OCI-LY1 (cell line): ENCODE measurements around the gene GFER.

Experiments
- H2AFZ ChIP-seq: fragments of 200-600 bp; sonication (generic), shearing (Covaris generic); 2 replicates; pipeline ENCODE4 v1.6.0; 2014; ENCODE audit warnings: antibody characterized with exemption, mild to moderate bottlenecking, low read length
- H3F3A ChIP-seq: fragments of 200-600 bp; sonication (generic), shearing (Covaris generic); 2 replicates; pipeline ENCODE4 v1.6.0; 2014; ENCODE audit warnings: mild to moderate bottlenecking, antibody characterized with exemption, low read length, moderate library complexity; ENCODE audit not compliant: insufficient read depth
- H3K27ac ChIP-seq: fragments of 200-600 bp; sonication (generic); 2 replicates; pipeline ENCODE4 v1.5.1; 2014; ENCODE audit warnings: low read length, mixed run types, mild to moderate bottlenecking, low read depth; ENCODE audit not compliant: poor library complexity, severe bottlenecking
- H3K27me3 ChIP-seq: fragments of 200-600 bp; sonication (generic); 2 replicates; pipeline ENCODE4 v1.6.0; 2014; ENCODE audit warnings: antibody characterized with exemption, mild to moderate bottlenecking, low read length, moderate library complexity; ENCODE audit not compliant: insufficient read depth
- H3K36me3 ChIP-seq: fragments of 200-600 bp; sonication (generic); 2 replicates; pipeline ENCODE4 v1.6.1; 2014; ENCODE audit warnings: mild to moderate bottlenecking, antibody characterized with exemption, low read length, moderate library complexity, mixed read lengths; ENCODE audit not compliant: insufficient read depth
- H3K4me1 ChIP-seq: fragments of 200-600 bp; sonication (generic); 2 replicates; pipeline ENCODE4 v1.5.1; 2014; ENCODE audit warnings: mild to moderate bottlenecking, low read length, moderate library complexity; ENCODE audit not compliant: insufficient read depth, severe bottlenecking
- H3K4me2 ChIP-seq: fragments of 200-600 bp; sonication (generic), shearing (Covaris generic); 2 replicates; pipeline ENCODE4 v1.6.1; 2014; ENCODE audit warnings: low read length
- H3K4me3 ChIP-seq: fragments of 200-600 bp; sonication (generic); 2 replicates; pipeline ENCODE4 v1.5.1; 2014; ENCODE audit warnings: low read length, low read depth, mild to moderate bottlenecking, mixed read lengths; ENCODE audit not compliant: poor library complexity, severe bottlenecking
- H3K79me2 ChIP-seq: fragments of 200-600 bp; shearing (Covaris generic); 2 replicates; pipeline ENCODE4 v1.6.1; 2016; ENCODE audit warnings: mixed run types, low read length, mixed read lengths; ENCODE audit not compliant: insufficient read depth
- H3K9ac ChIP-seq: fragments of 200-600 bp; sonication (generic), shearing (Covaris generic); 2 replicates; pipeline ENCODE4 v1.6.1; 2014; ENCODE audit warnings: mild to moderate bottlenecking, low read length, mixed read lengths
- H3K9me2 ChIP-seq: fragments of 200-600 bp; sonication (generic), shearing (Covaris generic); 2 replicates; pipeline ENCODE4 v1.6.1; 2014; ENCODE audit warnings: low read depth, mild to moderate bottlenecking, low read length, mixed read lengths
- H3K9me3 ChIP-seq: fragments of 200-600 bp; shearing (Covaris generic); 2 replicates; pipeline ENCODE4 v1.6.1; 2014; ENCODE audit warnings: low read length, mixed read lengths
- H4K20me1 ChIP-seq: fragments of 200-600 bp; sonication (generic), shearing (Covaris generic); 2 replicates; pipeline ENCODE4 v1.6.0; 2016; ENCODE audit warnings: mild to moderate bottlenecking, low read length; ENCODE audit not compliant: insufficient read depth
- EZH2 ChIP-seq: fragments of 200-600 bp; sonication (generic), shearing (Covaris generic); IDR thresholded peaks from 2 replicates; pipeline ENCODE4 v1.8.0; 2017; ENCODE audit warnings: borderline replicate concordance, mixed run types, mild to moderate bottlenecking, antibody characterized with exemption, low read length, moderate library complexity, mixed read lengths
- TF ChIP-seq, protein P1 (sequence below): fragments of 200-600 bp; sonication (generic), shearing (Covaris generic); IDR thresholded peaks from 2 replicates; pipeline ENCODE4 v1.5.1; 2017; ENCODE audit warnings: mild to moderate bottlenecking, antibody characterized with exemption, low read length, moderate library complexity, mixed read lengths

The GFER gene

DNA sequence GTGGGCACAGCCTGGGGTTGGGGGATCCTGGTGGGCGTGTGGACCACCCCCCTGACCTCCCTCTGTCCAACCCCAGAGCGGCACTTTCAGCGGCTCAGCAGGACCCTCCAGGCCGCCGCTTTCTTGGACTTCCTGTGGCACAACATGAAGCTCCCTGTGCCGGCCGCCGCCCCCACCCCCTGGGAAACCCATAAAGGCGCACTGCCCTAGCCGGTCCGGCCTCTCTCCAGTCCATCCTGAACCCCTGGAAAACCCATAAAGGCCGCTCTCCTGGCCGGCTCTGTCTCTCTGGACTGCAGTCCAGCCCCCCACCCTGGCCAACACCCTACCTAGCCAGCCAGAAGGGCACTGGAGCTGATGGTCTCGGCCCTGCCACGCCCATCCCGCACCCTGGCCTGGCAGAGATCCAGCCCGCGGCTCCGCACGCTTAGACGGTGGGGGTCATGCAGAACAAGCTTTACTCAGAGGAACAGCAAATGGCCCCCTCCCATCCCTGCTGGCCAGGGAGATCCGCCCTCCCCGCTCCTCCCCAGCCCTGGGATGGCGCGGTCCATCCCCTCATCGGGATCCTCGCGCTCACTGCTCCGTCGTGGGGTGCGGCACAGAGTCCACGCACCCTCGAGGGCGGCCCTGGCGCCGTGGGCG, 5.4 kb upstream of the GFER start:
- Histone ChIP-seq H3K9me2 (no peaks in the 10 kb centered on the region), H3K9me3 (no peaks in the 10 kb centered on the region), H3K4me2 (no peak overlapping the region), H3K36me3 (peaks cover 49% of the 10 kb centered on the region), H4K20me1 (no peaks in the 10 kb centered on the region), H2AFZ (no peak overlapping the region), H3K4me3 (no peak overlapping the region), H3K27ac (no peak overlapping the region), H3K9ac (no peak overlapping the region), H3K27me3 (no peaks in the 10 kb centered on the region; the same call in 1 of the 2 replicates), H3F3A (no peaks in the 10 kb centered on the region), H3K79me2 (no peaks in the 10 kb centered on the region), H3K4me1 (peaks cover 11% of the 10 kb centered on the region)
- TF ChIP-seq, protein P1, sequence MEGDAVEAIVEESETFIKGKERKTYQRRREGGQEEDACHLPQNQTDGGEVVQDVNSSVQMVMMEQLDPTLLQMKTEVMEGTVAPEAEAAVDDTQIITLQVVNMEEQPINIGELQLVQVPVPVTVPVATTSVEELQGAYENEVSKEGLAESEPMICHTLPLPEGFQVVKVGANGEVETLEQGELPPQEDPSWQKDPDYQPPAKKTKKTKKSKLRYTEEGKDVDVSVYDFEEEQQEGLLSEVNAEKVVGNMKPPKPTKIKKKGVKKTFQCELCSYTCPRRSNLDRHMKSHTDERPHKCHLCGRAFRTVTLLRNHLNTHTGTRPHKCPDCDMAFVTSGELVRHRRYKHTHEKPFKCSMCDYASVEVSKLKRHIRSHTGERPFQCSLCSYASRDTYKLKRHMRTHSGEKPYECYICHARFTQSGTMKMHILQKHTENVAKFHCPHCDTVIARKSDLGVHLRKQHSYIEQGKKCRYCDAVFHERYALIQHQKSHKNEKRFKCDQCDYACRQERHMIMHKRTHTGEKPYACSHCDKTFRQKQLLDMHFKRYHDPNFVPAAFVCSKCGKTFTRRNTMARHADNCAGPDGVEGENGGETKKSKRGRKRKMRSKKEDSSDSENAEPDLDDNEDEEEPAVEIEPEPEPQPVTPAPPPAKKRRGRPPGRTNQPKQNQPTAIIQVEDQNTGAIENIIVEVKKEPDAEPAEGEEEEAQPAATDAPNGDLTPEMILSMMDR, result no peak
- TF ChIP-seq EZH2, result no peak

DNA sequence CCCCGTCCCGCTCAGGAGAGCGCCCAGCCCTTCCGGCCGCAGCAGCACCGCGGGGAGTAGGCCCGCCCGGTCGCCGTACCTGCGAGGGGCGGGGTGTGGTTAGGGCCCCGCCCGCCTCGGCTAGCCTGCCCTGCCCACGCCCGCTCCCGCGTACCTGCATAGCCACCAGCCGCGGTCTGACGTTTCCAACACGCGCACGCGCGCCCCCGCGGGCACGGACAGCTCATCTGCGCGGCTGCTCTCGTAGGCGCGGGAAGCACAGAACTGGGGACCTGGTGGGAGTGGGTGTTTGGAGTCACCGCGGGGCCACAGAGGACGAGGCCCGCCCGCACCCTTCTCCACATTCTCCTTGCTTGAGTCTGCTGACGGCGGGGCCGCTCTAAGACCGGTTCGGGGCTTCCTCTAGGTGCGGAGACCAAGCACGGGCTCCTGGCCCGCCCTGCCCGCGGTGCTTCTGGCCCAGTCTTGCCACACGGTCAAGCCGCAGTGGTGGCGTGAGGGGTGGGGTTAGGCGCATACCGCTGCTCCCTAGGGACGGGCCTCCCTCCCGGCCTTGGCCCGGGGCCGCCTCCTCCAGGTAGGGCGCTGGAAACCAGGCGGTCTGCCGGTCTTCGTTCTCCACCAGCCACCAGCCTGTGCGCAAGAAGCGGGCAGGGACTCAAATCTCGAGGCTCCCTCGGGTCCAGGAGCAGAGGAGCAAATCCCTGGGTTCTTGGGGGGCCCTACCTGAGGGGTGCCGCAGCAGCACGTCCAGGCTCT, 4.5 kb upstream of the GFER start:
- no peak overlapping the region for H3K9ac ChIP-seq
- no peaks in the 10 kb centered on the region; the same call in 1 of the 2 replicates for H3K27me3 ChIP-seq
- H3K9me2 ChIP-seq, result no peaks in the 10 kb centered on the region
- H3K9me3 ChIP-seq, result no peaks in the 10 kb centered on the region
- no peak overlapping the region for H2AFZ ChIP-seq
- H3K36me3 ChIP-seq, result peaks cover 45% of the 10 kb centered on the region
- H3K27ac ChIP-seq, result no peak overlapping the region
- peaks cover 12% of the 10 kb centered on the region for H3K4me1 ChIP-seq
- no peak overlapping the region for H3K4me2 ChIP-seq
- no peak for TF ChIP-seq EZH2
- TF ChIP-seq, protein P1, result no peak
- no peak overlapping the region for H3K4me3 ChIP-seq
- H4K20me1 ChIP-seq, result no peaks in the 10 kb centered on the region
- H3F3A ChIP-seq, result no peaks in the 10 kb centered on the region
- H3K79me2 ChIP-seq, result no peaks in the 10 kb centered on the region

DNA sequence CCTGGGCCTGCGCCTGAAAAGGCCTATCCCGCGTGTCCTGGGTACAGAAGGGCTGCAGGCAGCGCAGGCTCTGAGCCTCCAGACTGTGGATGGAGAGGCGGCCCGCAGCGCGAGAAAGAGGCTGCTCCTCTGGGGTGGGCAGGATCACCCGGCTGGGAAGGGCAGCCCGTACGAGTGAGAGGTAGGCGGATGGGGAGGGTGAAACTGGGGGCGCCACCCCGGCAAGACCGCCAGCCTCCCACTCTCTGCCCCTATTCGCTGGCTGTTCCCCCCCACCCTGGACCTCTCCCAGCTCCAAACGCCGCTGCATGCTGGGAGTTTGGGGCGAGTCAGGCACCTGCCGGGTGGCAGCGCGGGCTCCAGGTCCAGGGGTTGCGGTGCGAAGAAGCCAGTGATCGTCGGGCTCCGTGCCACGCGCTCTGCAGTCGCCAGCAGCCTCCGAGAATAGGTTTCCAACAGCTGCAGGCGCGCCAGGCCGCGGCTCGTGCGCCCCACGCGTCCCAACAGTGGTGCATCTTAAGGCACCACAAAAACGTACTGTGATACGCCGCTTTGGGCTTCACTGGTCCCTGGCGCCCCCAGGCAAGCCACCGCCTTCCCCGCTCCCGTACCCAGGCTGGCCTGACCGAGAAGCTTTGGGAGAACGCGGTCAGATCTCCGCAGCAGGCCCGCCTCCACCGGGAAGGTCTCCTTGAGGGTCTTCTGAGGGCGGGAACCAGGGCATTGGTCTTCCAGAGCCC, 3.8 kb upstream of the GFER start:
- no peak overlapping the region for H2AFZ ChIP-seq
- no peak overlapping the region for H3K4me2 ChIP-seq

More for the DNA sequence above, 3.8 kb upstream of the GFER start:
- no peak overlapping the region for H3K9ac ChIP-seq
- no peaks in the 10 kb centered on the region for H3K79me2 ChIP-seq
- no peak overlapping the region for H3K4me3 ChIP-seq
- peaks cover 37% of the 10 kb centered on the region for H3K36me3 ChIP-seq
- H3F3A ChIP-seq, result no peaks in the 10 kb centered on the region
- H3K9me3 ChIP-seq, result no peaks in the 10 kb centered on the region
- H3K27me3 ChIP-seq, result no peaks in the 10 kb centered on the region; the same call in 1 of the 2 replicates
- no peaks in the 10 kb centered on the region for H3K9me2 ChIP-seq
- H3K27ac ChIP-seq, result no peak overlapping the region
- peaks cover 19% of the 10 kb centered on the region for H3K4me1 ChIP-seq
- no peak for TF ChIP-seq EZH2
- TF ChIP-seq, protein P1, result no peak
- no peaks in the 10 kb centered on the region for H4K20me1 ChIP-seq
